HEK293T (cell line): Measurements from ENCODE around the gene PLA2G4A.

Experiments used
- ARNT ChIP-seq: fragments of 450-650 bp; IDR thresholded peaks from 2 replicates; pipeline ENCODE4 v1.6.1; 2017; ENCODE audit warnings: mild to moderate bottlenecking
- BHLHE40 ChIP-seq: fragments of 450-650 bp; IDR thresholded peaks from 2 replicates; pipeline ENCODE4 v1.6.1; 2016; ENCODE audit warnings: mild to moderate bottlenecking, moderate library complexity, borderline replicate concordance
- FOXM1 ChIP-seq: fragments of 450-650 bp; IDR thresholded peaks from 2 replicates; pipeline ENCODE4 v1.6.1; 2017; ENCODE audit warnings: mild to moderate bottlenecking, borderline replicate concordance
- PKNOX1 ChIP-seq: fragments of 450-650 bp; IDR thresholded peaks from 2 replicates; pipeline ENCODE4 v1.6.1; 2016
- TARDBP ChIP-seq: fragments of 450-650 bp; IDR thresholded peaks from 2 replicates; pipeline ENCODE4 v1.6.1; 2016

GRCh38 chr1:186976700-186977099, 148.0 kb downstream of the PLA2G4A start:
- TF ChIP-seq BHLHE40, result no peak
- TF ChIP-seq PKNOX1, result no peak; the same call in 1 of the 2 replicates
- no peak for TF ChIP-seq TARDBP
- no peak for TF ChIP-seq ARNT
- no peak for TF ChIP-seq FOXM1
